HEK293 (cell line): ENCODE data around the gene PTHLH.

Experiments
- CTCF ChIA-PET: fragments of 350-600 bp; formaldehyde crosslinking; extraction: SDS; loops from one replicate; lab custom pipeline; 2021; ENCODE audit warnings: antibody characterized with exemption; lab: Yijun Ruan, JAX
- POLR2A ChIA-PET: fragments of 300-600 bp; formaldehyde crosslinking; extraction: SDS; loops from one replicate; lab custom pipeline; 2020; ENCODE audit warnings: antibody characterized with exemption, inconsistent platforms; lab: Yijun Ruan, JAX
- H3K27ac ChIP-seq: fragments of 200-500 bp; sonication (Bioruptor generic); 2 replicates; pipeline ENCODE4 v1.5.1; 2014; ENCODE audit warnings: low read depth, low read length, control low read depth, inconsistent platforms; ENCODE audit errors: extremely low read depth
- H3K36me3 ChIP-seq, 2 experiments: fragments of 200-500 bp in 1 of 2; sonication (Bioruptor generic) in 1 of 2; 1 replicate in 1 of 2; 2 replicates in 1 of 2; pipeline ENCODE4 v1.5.1; 2014 to 2017; ENCODE audit warnings: inconsistent platforms in 2 of 2, low read length in 2 of 2; ENCODE audit not compliant: control insufficient read depth in 2 of 2, insufficient read depth in 1 of 2
- H3K4me1 ChIP-seq: fragments of 200-500 bp; sonication (Bioruptor generic); 2 replicates; pipeline ENCODE4 v1.5.1; 2014; ENCODE audit warnings: mild to moderate bottlenecking, low read length, inconsistent platforms; ENCODE audit not compliant: control insufficient read depth, insufficient read depth
- H3K4me3 ChIP-seq: 2 replicates; pipeline ENCODE4 v1.5.1; 2011; ENCODE audit warnings: low read depth, mild to moderate bottlenecking, control low read depth, low read length, moderate library complexity
- H3K9me3 ChIP-seq: fragments of 200-500 bp; sonication (Bioruptor generic); 2 replicates; pipeline ENCODE4 v1.5.1; 2014; ENCODE audit warnings: low read depth, low read length, inconsistent platforms; ENCODE audit not compliant: control insufficient read depth, insufficient read depth
- EGR2 ChIP-seq: fragments of 450-650 bp; formaldehyde crosslinking; IDR thresholded peaks from 2 replicates; pipeline ENCODE4 v1.5.1; 2016; ENCODE audit warnings: low read depth, missing biosample characterization, missing genetic modification characterization
- KLF10 ChIP-seq: fragments of 450-650 bp; IDR thresholded peaks from 2 replicates; pipeline ENCODE4 v1.5.1; 2018; ENCODE audit warnings: missing biosample characterization, mild to moderate bottlenecking, missing genetic modification characterization
- MYNN ChIP-seq: fragments of 450-650 bp; formaldehyde crosslinking; IDR thresholded peaks from 2 replicates; pipeline ENCODE4 v1.5.1; 2016; ENCODE audit warnings: missing biosample characterization, missing genetic modification characterization, borderline replicate concordance
- RBAK ChIP-seq: fragments of 450-650 bp; formaldehyde crosslinking; IDR thresholded peaks from 2 replicates; pipeline ENCODE4 v1.5.1; 2016; ENCODE audit warnings: missing biosample characterization, missing genetic modification characterization
- YY1 ChIP-seq: fragments of 450-650 bp; formaldehyde crosslinking; IDR thresholded peaks from 2 replicates; pipeline ENCODE4 v1.5.1; 2018; ENCODE audit warnings: missing biosample characterization, missing genetic modification characterization
- ZBTB21 ChIP-seq: fragments of 450-650 bp; formaldehyde crosslinking; IDR thresholded peaks from 2 replicates; pipeline ENCODE4 v1.5.1; 2017; ENCODE audit warnings: missing biosample characterization, missing genetic modification characterization
- ZFP3 ChIP-seq: fragments of 450-650 bp; formaldehyde crosslinking; IDR thresholded peaks from 2 replicates; pipeline ENCODE4 v1.5.1; 2016; ENCODE audit warnings: low read depth, missing biosample characterization, missing genetic modification characterization
- ZNF114 ChIP-seq: fragments of 450-650 bp; formaldehyde crosslinking; IDR thresholded peaks from 2 replicates; pipeline ENCODE4 v1.5.0; 2017; ENCODE audit warnings: missing biosample characterization, missing genetic modification characterization
- ZNF2 ChIP-seq: fragments of 450-650 bp; formaldehyde crosslinking; IDR thresholded peaks from 2 replicates; pipeline ENCODE4 v1.5.1; 2016; ENCODE audit warnings: missing biosample characterization, missing genetic modification characterization
- ZNF202 ChIP-seq: fragments of 450-650 bp; formaldehyde crosslinking; IDR thresholded peaks from 2 replicates; pipeline ENCODE4 v1.5.1; 2016; ENCODE audit warnings: missing biosample characterization, missing genetic modification characterization, borderline replicate concordance
- ZNF214 ChIP-seq: fragments of 450-650 bp; formaldehyde crosslinking; IDR thresholded peaks from 2 replicates; pipeline ENCODE4 v1.5.1; 2017; ENCODE audit warnings: missing biosample characterization, mild to moderate bottlenecking, missing genetic modification characterization, borderline replicate concordance
- ZNF24 ChIP-seq: fragments of 450-650 bp; formaldehyde crosslinking; IDR thresholded peaks from 2 replicates; pipeline ENCODE4 v1.5.1; 2016; ENCODE audit warnings: missing biosample characterization, missing genetic modification characterization
- ZNF266 ChIP-seq: fragments of 450-650 bp; formaldehyde crosslinking; IDR thresholded peaks from 2 replicates; pipeline ENCODE4 v1.5.1; 2016; ENCODE audit warnings: missing biosample characterization, missing genetic modification characterization, low read depth
- ZNF311 ChIP-seq: fragments of 450-650 bp; formaldehyde crosslinking; IDR thresholded peaks from 2 replicates; pipeline ENCODE4 v1.5.1; 2017; ENCODE audit warnings: missing biosample characterization, missing genetic modification characterization, borderline replicate concordance
- ZNF366 ChIP-seq: fragments of 450-650 bp; formaldehyde crosslinking; conservative IDR thresholded peaks from 2 replicates; pipeline ENCODE4 v1.5.1; 2016; ENCODE audit warnings: missing biosample characterization, missing genetic modification characterization
- ZNF544 ChIP-seq: fragments of 450-650 bp; formaldehyde crosslinking; IDR thresholded peaks from 2 replicates; pipeline ENCODE4 v1.5.0; 2017; ENCODE audit warnings: missing biosample characterization, missing genetic modification characterization
- ZNF561 ChIP-seq: fragments of 450-650 bp; IDR thresholded peaks from 2 replicates; pipeline ENCODE4 v1.5.1; 2018; ENCODE audit warnings: missing biosample characterization, missing genetic modification characterization, borderline replicate concordance
- ZNF610 ChIP-seq: fragments of 450-650 bp; formaldehyde crosslinking; IDR thresholded peaks from 2 replicates; pipeline ENCODE4 v1.5.1; 2016; ENCODE audit warnings: missing biosample characterization, missing genetic modification characterization, borderline replicate concordance
- ZNF629 ChIP-seq: fragments of 450-650 bp; formaldehyde crosslinking; IDR thresholded peaks from 2 replicates; pipeline ENCODE4 v1.5.1; 2017; ENCODE audit warnings: missing biosample characterization, missing genetic modification characterization
- ZNF660 ChIP-seq: fragments of 450-650 bp; IDR thresholded peaks from 2 replicates; pipeline ENCODE4 v1.5.1; 2018; ENCODE audit warnings: missing biosample characterization, mild to moderate bottlenecking, missing genetic modification characterization
- ZNF677 ChIP-seq: fragments of 450-650 bp; IDR thresholded peaks from 2 replicates; pipeline ENCODE4 v1.5.0; 2018; ENCODE audit warnings: missing biosample characterization, mild to moderate bottlenecking, missing genetic modification characterization, moderate library complexity
- ZNF747 ChIP-seq: fragments of 450-650 bp; formaldehyde crosslinking; IDR thresholded peaks from 2 replicates; pipeline ENCODE4 v1.5.1; 2016; ENCODE audit warnings: missing biosample characterization, missing genetic modification characterization
- ZNF791 ChIP-seq: fragments of 450-650 bp; formaldehyde crosslinking; IDR thresholded peaks from 2 replicates; pipeline ENCODE4 v1.5.1; 2016; ENCODE audit warnings: missing biosample characterization, missing genetic modification characterization
- ZNF830 ChIP-seq: fragments of 450-650 bp; IDR thresholded peaks from 2 replicates; pipeline ENCODE4 v1.5.0; 2018; ENCODE audit warnings: missing biosample characterization, missing genetic modification characterization, low read depth, mild to moderate bottlenecking, moderate library complexity
- ZSCAN16 ChIP-seq: fragments of 450-650 bp; formaldehyde crosslinking; IDR thresholded peaks from 2 replicates; pipeline ENCODE4 v1.5.1; 2016; ENCODE audit warnings: missing biosample characterization, missing genetic modification characterization
- TF ChIP-seq, protein P1 (sequence below): fragments of 450-650 bp; formaldehyde crosslinking; IDR thresholded peaks from 2 replicates; pipeline ENCODE4 v1.5.0; 2017; ENCODE audit warnings: missing biosample characterization, missing genetic modification characterization, borderline replicate concordance
- TF ChIP-seq, protein P2 (sequence below): fragments of 450-650 bp; formaldehyde crosslinking; IDR thresholded peaks from 2 replicates; pipeline ENCODE4 v1.5.1; 2016; ENCODE audit warnings: missing biosample characterization, missing genetic modification characterization, borderline replicate concordance
- TF ChIP-seq, protein P3 (sequence below): fragments of 450-650 bp; formaldehyde crosslinking; optimal IDR thresholded peaks from 2 replicates; pipeline ENCODE3; 2016; ENCODE audit warnings: missing biosample characterization, mild to moderate bottlenecking, missing genetic modification characterization
- TF ChIP-seq, protein P4 (sequence below): fragments of 450-650 bp; formaldehyde crosslinking; IDR thresholded peaks from 2 replicates; pipeline ENCODE4 v1.5.1; 2017; ENCODE audit warnings: missing biosample characterization, missing genetic modification characterization

Gene PTHLH

GRCh38 chr12:27966870-27967269 lies 5.7 kb downstream of the PTHLH start:
- H3K36me3 ChIP-seq, result 0 out of 3 replicates have a peak, but pooled peaks cover 0 to 5% of the 10 kb centered on the region in 2 experiments
- POLR2A ChIA-PET, result no interaction called here
- TF ChIP-seq ZFP3 (tag by site-specific recombination) (no peak), ZNF610 (no peak), ZNF202 (tag by site-specific recombination) (no peak), ZNF747 (tag by site-specific recombination) (no peak), MYNN (no peak), ZNF677 (tag by site-specific recombination) (no peak), ZNF629 (tag by site-specific recombination) (peak; percentile 64), ZSCAN16 (tag by site-specific recombination) (no peak), ZNF544 (no peak), ZNF830 (tag by site-specific recombination) (no peak), ZNF2 (tag by site-specific recombination) (no peak), ZBTB21 (tag by site-specific recombination) (peak; percentile 30; the same call in 1 of the 2 replicates), ZNF791 (tag by site-specific recombination) (no peak), ZNF214 (tag by site-specific recombination) (no peak), ZNF311 (tag by site-specific recombination) (no peak), RBAK (tag by site-specific recombination) (no peak), EGR2 (tag by site-specific recombination) (no peak), ZNF660 (tag by site-specific recombination) (peak; percentile 62; the same call in 1 of the 2 replicates), ZNF561 (no peak), ZNF366 (tag by site-specific recombination) (peak; percentile 26), YY1 (tag by site-specific recombination) (no peak), ZNF114 (tag by site-specific recombination) (no peak), ZNF24 (tag by site-specific recombination) (no peak), ZNF266 (tag by site-specific recombination) (no peak), KLF10 (tag by site-specific recombination) (no peak)
- TF ChIP-seq, protein P1, sequence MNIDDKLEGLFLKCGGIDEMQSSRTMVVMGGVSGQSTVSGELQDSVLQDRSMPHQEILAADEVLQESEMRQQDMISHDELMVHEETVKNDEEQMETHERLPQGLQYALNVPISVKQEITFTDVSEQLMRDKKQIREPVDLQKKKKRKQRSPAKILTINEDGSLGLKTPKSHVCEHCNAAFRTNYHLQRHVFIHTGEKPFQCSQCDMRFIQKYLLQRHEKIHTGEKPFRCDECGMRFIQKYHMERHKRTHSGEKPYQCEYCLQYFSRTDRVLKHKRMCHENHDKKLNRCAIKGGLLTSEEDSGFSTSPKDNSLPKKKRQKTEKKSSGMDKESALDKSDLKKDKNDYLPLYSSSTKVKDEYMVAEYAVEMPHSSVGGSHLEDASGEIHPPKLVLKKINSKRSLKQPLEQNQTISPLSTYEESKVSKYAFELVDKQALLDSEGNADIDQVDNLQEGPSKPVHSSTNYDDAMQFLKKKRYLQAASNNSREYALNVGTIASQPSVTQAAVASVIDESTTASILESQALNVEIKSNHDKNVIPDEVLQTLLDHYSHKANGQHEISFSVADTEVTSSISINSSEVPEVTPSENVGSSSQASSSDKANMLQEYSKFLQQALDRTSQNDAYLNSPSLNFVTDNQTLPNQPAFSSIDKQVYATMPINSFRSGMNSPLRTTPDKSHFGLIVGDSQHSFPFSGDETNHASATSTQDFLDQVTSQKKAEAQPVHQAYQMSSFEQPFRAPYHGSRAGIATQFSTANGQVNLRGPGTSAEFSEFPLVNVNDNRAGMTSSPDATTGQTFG, result no peak
- TF ChIP-seq, protein P2, sequence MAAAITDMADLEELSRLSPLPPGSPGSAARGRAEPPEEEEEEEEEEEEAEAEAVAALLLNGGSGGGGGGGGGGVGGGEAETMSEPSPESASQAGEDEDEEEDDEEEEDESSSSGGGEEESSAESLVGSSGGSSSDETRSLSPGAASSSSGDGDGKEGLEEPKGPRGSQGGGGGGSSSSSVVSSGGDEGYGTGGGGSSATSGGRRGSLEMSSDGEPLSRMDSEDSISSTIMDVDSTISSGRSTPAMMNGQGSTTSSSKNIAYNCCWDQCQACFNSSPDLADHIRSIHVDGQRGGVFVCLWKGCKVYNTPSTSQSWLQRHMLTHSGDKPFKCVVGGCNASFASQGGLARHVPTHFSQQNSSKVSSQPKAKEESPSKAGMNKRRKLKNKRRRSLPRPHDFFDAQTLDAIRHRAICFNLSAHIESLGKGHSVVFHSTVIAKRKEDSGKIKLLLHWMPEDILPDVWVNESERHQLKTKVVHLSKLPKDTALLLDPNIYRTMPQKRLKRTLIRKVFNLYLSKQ, result no peak
- TF ChIP-seq, protein P3, sequence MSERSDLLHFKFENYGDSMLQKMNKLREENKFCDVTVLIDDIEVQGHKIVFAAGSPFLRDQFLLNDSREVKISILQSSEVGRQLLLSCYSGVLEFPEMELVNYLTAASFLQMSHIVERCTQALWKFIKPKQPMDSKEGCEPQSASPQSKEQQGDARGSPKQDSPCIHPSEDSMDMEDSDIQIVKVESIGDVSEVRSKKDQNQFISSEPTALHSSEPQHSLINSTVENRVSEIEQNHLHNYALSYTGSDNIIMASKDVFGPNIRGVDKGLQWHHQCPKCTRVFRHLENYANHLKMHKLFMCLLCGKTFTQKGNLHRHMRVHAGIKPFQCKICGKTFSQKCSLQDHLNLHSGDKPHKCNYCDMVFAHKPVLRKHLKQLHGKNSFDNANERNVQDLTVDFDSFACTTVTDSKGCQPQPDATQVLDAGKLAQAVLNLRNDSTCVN (tag by site-specific recombination), result no peak
- TF ChIP-seq, protein P4, sequence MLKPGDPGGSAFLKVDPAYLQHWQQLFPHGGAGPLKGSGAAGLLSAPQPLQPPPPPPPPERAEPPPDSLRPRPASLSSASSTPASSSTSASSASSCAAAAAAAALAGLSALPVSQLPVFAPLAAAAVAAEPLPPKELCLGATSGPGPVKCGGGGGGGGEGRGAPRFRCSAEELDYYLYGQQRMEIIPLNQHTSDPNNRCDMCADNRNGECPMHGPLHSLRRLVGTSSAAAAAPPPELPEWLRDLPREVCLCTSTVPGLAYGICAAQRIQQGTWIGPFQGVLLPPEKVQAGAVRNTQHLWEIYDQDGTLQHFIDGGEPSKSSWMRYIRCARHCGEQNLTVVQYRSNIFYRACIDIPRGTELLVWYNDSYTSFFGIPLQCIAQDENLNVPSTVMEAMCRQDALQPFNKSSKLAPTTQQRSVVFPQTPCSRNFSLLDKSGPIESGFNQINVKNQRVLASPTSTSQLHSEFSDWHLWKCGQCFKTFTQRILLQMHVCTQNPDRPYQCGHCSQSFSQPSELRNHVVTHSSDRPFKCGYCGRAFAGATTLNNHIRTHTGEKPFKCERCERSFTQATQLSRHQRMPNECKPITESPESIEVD (tag by site-specific recombination), result no peak

More at GRCh38 chr12:27966870-27967269, 5.7 kb downstream of the PTHLH start:
- H3K27ac ChIP-seq, result no peak overlapping the region
- no peaks in the 10 kb centered on the region for H3K9me3 ChIP-seq
- H3K4me3 ChIP-seq, result no peak overlapping the region
- H3K4me1 ChIP-seq, result peaks cover 18% of the 10 kb centered on the region
- CTCF ChIA-PET, result interaction anchor here (0.6 to 1.0 kb wide), 2 partner anchors 9 to 70 kb away, joined by 3 to 4 read pairs; no protein-coding TSS in a partner anchor
